HG02623 (cell line): ENCODE measurements around the gene CLPSL1.

Source experiments
- ATAC-seq: cut with Tn5 transposase; IDR thresholded peaks from one replicate; pipeline ENCODE4 v1.9.1; 2021; ENCODE audit warnings: moderate library complexity; ENCODE audit not compliant: unreplicated experiment

Gene CLPSL1

DNA sequence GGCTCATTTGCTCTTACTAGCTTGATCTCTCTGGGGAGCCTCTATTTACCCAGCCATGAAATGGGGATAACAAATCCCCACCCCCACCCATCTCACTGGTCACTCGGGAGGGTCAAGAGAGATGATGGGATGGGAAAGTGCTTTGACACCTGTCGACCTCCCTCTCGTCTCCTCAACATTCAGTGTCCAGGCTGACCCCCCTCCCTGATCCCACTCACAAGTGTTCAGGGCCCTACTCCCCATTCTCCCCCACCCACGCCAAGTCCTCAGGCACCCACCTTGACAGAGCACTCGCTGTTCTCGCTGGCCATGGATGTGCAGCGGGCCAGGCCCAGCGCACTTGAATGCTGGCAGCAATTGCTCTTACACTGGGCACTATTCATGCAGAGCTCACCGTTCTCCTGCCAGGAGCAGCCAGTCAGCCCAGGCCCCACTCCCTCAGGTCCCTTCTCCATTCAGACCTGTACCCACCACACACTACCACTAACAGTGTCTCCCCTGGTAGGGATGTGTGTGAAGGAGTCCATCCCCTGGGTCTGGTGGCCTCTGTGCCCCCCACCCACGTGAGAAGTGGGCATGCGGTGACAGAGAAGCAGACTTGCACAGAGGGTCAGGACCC lies 14.7 kb downstream of the CLPSL1 start:
- no peak for ATAC-seq

DNA sequence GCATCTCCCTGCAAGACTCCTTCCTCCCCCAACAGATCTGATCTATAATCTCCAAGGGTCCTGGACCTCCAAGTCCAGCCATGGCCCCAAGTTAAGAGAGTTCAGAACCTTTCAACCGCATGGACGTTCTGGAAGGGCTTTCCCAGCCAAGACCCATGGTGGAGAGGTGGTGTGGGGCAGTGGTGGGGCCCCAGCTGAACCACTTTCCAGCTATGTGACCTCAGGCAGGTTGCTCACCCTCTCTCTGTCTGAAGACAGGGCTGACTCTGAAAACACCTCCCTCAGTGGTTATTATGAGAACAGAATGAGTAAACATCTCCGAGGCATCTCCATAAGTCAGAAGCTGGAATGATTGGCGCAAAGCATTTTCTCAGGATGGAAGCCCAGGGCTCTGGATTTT lies 15.4 kb downstream of the CLPSL1 start:
- no peak for ATAC-seq

DNA sequence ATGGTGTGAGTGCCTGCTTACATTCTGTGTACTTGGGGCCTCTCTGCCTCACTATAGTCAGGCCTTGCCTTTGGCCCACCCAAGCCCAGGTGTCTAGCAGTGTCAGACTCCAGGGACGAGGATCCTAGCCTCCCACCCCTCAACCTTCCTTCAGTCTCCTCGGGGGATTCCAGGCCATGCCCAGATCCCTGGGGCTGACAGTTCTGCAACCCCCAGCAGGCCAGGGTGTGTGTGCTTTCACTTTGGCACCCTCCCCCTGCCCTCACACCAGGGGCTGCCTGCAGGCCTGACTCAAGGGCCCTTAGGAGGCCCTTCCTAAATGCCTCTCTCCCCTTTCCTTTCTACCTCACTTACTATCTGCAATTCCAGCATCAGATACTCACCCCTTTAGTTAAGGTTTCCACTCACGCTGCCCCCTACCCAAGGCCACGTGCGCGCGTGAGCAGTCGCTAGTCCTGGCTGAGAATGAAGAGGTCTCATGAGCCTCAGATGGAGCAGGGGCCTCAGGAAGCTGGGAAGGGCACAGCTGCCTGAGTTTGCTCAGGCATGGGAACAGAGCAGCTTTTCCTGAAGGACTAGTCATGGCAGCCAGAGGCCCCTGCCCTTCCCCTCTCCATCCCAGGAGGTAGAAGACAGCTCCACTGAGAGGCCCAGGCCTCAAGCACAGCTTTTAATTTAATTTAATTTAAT lies 17.2 kb downstream of the CLPSL1 start:
- ATAC-seq, result no peak

DNA sequence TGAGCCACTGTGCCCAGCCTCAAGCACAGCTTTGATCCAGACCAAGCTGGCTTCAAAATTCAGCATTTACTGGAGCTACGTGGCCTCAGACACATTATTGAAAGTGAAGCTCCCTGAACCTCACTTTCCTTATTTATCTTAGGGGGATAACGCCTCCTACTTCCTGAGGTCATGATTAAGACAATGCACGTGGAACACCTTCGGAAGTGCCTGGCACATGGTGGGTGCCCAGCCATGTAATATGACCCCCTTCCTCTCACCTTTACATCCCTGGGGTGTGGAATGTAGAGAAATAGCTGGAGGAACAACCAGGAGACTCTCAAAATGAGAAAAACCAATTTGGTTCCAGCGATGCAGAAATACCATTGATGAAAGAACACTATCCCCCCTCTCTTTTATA lies 17.9 kb downstream of the CLPSL1 start:
- no peak for ATAC-seq

DNA sequence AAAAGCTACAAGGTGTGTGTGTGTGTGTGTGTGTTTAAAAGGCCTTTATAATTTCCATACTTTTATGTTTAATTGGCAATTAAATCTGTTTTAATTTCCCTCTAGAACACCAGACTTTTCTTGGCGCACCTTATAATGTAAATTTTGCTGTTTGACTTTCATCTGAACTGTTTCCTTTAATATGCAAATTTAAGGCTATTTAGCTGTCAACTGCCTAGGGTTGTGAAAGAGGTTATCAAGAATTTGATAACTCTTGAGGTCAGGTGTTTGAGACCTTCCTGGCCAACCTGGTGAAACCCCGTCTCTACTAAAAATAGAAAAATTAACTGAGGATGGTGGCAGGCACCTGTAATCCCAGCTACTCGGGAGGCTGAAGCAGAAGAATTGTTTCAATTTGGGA lies 20.3 kb downstream of the CLPSL1 start:
- no peak for ATAC-seq

DNA sequence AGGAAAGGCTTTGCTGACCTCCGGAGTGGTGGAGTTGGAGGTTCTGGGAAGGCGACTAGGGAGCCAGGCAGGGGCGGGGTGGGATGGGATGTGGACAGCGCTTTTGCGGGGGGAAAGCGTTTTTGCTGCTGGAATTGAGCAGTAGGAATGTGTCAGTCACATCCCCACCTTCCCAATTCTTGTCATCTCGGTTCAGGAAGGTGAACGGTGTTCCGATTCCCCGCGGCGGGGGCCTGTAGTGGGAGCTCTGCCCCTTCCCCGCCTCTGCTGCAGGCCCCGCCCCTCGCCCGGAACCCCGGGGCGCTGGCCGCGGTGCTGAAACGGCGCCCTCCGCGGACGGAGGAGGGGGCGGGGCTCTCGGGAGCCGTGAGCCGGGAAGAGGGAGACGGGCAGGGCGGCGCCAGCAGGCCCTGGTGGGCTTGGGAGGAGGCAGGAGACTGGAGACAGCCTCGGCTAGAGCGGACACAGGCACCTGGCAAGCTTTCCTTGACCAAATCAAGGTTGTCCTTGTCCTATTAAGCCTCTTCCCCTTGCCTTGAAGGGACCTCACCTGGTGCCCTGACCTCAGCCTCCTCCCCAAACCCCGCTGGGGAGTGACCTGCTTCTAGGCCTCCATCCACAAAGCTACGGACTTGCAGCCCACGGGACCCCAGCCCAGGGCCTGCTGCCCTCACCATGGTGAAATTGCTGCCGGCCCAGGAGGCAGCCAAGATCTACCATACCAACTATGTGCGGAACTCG lies 24.3 kb downstream of the CLPSL1 start, which contains the start of gene LHFPL5:
TSS of gene LHFPL5 (plus strand) at position 357 of the 741 bp plus-strand sequence. CDS start at position 676, 319 bp downstream.
- ATAC-seq, result no peak

DNA sequence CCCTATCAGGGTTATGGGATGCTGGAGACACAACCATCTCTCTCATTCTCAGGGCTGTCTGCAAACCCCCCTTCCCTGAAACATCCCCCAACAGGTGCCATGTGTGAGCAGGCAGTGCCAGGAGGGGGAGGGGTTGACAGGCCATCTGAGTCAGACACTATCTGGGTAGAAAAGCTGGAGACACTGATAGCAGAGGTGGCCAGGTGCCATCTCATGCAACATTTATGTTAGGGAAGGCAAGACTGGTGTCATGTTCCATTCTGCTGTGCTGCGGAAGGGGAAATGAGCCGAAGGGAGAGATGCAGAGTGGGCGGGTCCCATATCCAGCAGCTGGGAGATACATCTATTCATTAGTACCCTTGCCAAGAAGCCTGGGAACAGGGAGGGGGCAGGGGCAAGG lies 27.9 kb downstream of the CLPSL1 start:
- ATAC-seq, result no peak

DNA sequence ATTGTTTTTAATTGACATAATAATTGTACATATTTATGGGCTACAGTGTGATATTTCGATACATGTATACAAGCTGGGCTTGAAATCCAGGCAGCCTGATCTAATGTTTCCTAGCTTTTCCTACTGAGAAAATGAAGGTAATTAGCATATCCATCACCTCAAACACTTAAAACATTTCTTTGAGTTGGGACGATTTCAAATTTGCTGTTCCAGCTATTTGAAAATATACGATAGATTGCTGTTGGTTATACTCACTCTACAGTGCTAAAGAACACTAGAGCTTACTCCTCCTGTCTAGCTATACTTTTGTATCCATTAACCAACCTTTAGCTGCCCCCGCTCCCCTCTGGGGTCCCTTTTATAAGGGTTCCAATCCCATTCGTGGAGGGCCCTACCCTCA lies 29.0 kb downstream of the CLPSL1 start:
- no peak for ATAC-seq

DNA sequence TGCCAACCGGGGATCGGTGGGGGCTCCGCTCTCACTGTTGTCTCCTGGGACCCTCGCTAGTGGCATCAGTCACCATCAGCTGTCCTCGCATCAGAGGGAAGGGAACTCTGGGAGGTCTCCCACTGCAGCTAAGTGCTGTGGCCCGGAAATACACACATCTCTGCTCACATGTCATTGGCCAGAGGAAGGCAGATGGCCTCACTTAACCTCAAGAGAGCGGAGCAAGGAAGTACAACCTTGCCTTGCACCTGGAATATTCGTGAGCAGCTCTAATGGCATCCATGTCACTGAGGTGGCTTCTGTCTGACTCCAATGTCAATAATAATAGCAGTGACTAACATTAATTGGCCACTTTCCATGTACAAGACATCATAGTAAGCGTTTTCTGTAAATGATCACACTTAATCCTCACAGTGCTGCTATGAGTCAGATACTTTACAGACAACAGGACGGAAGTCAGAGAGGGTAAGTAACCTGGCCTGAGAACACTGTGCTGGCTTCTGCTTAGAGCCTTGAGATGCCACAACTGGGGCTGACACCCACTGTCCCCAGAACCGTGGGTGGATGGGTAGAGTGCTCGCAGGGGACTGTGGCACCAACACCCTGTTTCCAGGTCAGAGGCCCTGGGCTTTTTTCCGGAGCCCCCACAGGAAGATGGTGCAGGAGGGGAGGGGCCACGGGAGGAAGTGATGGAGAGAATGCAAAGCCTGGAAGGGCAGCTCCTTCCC lies 30.3 kb downstream of the CLPSL1 start:
- ATAC-seq, result no peak

DNA sequence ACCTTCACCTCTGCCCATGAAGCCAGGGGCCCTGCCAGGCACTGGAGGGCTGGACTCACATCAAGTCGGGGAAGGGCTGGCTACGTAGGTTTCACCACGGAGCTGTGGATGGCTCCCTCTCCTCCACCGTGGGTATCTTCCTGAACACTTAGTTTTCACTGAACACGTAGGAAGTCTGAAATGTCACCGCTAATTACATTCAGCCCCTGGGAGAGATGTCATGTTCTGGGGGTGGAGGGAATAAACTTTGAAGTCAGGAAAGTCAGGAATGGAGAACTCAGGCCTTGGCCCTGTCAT lies 30.8 kb downstream of the CLPSL1 start:
- no peak for ATAC-seq

DNA sequence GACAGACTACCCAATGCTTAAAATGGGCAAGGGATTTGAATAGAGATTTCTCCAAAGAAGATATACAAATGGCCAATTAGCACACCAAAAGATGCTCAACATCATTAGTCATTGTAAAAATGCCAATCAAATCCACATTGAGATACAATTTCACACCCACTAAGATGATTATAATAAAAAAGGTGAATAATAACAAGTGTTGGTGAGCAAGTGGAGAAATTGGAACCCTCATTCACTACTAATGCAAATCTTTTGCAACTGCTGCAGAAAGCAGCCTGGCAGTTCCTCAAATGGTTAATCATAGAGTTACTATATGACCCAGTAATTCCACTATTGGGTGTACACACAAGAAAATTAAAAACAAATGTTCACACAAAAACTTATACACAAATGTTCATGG lies 36.7 kb downstream of the CLPSL1 start:
- no peak for ATAC-seq

DNA sequence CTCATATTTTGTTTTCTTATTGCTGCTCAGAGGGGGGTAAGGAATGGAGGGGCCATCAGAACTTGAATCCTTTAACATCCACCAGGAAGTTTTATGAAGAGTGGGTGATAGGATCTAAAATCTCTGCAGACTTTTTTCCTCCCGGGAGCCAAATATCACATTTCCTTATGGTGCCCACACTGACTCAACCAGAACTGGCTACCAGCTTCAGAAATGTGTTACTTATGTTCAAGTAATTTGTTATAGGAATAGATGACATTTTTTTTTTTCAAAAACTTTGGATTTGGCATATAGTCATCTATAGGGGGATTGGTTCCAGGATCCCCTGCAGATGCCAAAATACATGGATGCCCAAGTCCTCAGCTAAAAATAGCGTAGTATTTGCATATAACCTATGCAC lies 42.8 kb downstream of the CLPSL1 start:
- no peak for ATAC-seq

DNA sequence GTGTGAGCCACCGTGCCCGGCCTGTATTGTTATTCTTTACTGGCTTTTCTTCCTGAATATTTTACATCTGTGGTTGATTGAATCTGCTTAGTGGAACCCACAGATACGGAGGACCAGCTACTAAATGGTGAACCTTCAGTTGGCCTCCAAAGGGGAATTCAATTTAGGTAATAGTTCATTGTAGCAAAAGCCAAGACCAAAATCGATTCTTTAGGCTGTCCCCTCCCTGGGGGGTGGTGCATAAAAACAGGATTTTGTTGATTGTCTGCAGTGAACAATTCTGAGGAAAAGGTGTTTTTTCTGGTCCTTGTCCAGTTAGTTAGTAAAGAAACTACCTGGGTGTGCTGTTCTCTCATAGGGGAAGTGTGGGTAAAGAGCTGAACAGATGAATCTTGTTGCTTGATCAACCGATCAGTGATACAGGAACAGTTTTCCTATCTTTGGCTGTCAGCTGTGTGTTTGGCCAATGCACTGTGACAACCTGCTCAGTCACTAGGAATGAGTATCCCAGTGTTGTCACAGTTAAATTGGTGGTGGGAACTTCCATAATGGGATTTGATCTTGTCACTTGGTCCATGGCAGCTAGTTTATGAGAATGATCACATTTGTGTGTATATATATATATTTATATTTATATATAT lies 43.9 kb downstream of the CLPSL1 start:
- ATAC-seq, result no peak

DNA sequence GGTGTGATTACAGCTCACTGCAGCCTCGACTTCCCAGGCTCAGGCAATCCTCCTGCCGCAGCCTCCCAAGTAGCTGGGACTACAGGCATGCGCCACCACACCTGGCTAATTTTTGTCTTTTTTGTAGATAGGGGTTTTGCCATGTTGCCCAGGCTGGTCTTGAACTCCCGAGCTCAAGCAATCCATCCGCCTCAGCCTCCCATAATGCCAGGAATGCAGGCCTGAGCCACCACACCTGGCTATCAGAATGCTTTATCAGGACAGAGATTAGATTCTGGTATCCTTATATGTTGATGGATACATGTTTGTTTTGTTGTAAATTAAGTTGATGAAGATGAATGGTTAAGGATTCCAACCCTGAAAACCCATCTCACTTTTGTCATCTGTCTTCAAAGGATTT lies 48.5 kb downstream of the CLPSL1 start:
- ATAC-seq, result no peak

DNA sequence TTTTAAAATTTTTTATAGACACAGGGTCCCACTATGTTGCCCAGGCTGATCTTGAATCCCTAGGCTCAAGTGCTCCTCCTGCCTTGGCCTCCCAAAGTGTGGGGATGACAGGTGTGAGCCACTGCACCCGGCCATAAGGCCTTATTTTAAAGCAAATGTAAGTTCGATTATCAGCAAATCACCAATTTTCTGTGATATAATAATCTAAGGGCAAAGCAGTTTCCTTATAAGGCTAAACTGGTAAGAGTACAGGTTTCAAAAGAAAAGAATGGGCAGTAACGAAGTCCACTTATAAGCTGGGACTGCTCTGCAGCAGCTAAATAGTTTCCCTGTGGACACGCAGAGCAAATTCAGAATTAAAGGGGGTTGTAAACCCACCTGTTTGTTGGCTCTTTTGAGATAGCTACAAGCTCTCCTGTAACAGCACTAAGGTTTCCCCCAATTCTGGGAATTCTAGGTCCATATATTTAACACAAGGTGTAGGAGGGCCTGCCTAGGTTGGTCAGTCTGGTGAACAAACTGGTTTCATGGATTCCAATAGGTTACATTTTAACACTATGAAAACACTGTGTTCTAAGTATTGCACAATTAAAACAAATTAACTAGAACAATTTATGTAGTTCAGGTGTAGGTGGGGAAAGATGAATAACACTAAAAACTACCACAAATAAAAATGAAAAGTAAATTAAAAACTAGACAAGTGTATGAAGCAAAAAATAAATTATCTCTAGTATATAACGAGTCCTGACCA lies 50.6 kb downstream of the CLPSL1 start:
- ATAC-seq, result no peak

DNA sequence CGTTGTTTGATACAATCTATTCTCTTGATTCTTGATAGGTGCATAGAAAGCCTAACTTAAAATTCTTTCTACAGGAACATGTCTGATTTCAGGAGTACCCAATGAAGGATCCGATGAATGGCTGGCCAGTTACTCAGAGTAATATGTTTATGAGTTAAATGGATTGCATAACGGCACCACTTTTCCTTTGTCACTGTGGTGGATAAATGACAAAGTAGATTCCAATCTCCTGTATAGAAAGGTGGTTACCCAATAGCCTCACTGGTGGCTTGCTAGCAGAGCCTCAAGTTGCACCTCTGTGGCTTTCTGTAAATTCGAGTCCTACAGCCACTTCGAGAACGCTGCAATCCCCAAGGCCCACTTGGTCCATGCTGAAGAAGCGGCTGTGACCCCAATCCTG lies 52.7 kb downstream of the CLPSL1 start:
- ATAC-seq, result no peak
